GM19395 (cell line): ENCODE data around the gene TMEM190.

Experiments used
- ATAC-seq: cut with Tn5 transposase; IDR thresholded peaks from one replicate; pipeline ENCODE4 v1.9.1; 2021; ENCODE audit warnings: mild to moderate bottlenecking, moderate library complexity; ENCODE audit not compliant: unreplicated experiment

Gene TMEM190

GRCh38 chr19:55369653-55370304 is 6.8 kb upstream of the TMEM190 start:
- no peak for ATAC-seq

DNA sequence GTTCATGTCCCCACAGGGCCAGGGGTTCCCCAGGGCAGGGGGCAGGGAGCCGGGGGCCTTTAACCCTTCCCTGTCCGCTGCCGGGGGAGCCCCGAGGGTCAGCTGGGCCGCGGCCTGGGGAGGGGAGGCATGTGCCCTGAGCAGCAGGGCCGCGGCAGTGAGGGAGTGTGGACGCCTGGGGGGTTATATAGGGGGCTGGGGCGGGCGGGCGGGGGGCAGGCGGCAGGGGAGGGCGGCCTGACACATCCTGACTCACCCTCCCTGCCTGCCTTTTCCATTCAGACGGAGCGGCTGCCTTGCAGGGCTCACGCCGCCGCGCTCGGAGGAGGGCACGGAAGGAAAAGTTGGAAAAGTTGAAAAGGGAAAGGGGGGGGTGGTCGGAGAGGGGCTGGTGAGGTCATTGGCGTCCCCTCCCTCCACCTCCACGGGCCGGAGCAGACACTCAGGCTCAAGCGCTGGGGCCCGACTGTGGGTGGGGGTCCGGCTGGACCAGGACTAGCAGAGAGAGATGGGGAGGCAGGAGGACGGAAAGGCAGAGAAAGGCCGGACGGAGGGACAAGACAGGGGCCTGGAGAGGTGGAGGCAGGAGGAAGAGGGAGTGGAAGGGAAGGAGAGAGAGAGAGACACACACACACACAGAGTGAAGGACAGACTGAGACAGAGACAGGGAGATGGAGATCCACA is 6.2 kb upstream of the TMEM190 start, which contains the start of gene IL11:
IL11 (minus strand) TSS at position 159 of the 684 bp plus-strand sequence; CDS start at position 6, 153 bp downstream.
- ATAC-seq = no peak

GRCh38 chr19:55372316-55373081 is 4.1 kb upstream of the TMEM190 start:
- ATAC-seq = no peak

DNA sequence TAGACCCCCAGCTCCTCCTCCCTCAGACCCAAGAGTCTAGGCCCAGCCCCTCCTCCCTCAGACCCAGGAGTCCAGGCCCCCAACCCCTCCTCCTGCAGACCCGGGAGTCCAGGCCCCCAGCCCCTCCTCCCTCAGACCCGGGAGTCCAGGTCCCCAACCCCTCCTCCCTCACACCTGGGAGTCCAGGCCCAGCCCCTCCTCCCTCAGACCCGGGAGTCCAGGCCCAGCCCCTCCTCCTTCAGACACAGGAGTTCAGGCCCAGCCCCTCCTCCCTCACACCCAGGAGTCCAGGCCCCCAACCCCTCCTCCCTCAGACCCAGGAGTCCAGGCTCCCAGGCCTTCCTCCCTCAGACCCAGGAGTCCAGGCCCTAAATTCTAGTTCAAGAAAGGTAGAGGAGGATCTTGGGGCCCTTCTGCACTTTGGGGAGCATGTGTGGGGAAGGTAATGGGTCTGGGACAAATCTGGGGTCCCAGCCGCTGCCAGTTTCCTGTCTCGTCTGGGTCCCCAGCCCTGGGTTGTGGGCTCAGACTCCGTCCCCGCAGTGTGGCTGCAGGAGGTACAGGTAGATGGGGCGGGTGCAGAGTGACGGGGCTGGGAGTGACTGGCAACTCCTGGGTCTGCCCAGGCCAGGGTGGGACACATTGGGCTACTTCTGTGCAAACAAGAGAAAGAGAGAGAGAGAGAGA is 3.2 kb upstream of the TMEM190 start:
- no peak for ATAC-seq

- ATAC-seq = no peak
These were observed 2.5 kb upstream of the TMEM190 start for GRCh38 chr19:55373993-55374757.

GRCh38 chr19:55377356-55378131 is 918 bp downstream of the TMEM190 start:
- ATAC-seq = no peak

DNA sequence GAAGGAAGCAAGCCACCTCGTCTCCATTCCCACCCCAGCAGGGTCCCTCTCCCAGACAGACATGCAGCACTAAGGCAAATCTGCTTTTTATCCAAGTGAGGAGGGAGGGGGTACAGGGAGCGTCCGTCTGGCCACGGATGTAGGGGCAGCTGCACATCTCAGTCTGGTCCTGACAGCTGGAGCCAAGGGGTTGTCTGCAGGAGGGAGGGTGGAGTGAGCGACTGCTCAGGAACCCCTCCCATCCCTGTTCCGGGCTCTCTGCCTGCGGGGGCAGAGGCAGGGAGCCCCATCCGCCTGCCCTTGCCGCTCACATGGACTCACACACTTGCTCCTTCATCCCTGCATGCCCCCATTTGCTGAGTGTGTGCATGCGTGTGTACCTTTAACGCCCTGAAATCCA is 2.5 kb downstream of the TMEM190 start:
- no peak for ATAC-seq

DNA sequence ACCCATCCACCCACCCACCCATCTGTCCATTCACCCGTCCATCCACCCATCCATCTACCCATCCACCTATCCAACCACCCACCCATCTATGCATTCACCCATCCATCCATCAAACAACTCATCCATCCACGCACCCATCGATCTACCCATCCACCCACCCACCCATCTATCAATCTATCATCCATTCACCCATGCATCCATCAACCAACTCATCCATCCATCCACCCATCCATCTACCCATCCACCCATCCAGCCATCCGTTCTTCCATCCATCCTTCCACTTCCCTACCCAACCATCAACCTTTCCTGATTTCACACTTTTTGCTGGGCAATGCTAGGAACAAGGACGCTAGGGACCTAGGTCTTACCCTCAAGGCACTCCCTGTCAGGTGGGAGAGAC is 5.4 kb downstream of the TMEM190 start:
- ATAC-seq = no peak

DNA sequence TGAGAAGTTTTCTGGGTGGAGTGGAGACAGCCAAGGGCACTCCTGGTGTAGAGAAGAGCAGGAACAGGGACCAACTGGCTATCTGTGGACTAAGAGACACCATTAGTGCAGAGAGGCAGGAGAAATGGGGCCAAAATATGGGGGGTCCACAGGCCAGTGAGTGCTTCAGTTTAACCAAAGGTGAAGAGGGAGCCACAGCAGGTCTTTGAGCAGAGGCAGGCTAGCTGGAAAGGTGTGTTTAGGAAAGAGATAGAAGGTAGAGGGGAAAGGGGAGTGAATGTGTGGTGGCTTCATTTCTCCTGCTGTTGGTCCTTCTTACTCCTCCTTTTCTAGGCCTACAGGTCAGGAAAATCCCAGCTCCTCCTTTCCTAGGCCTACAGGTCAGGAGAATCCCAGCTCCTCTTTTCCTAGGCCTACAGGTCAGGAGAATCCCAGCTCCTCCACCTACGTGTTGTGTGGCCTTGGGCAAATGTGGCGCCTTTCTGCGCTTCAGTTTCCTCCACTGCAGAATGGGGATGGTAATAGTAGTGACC is 6.0 kb downstream of the TMEM190 start:
- ATAC-seq = no peak

DNA sequence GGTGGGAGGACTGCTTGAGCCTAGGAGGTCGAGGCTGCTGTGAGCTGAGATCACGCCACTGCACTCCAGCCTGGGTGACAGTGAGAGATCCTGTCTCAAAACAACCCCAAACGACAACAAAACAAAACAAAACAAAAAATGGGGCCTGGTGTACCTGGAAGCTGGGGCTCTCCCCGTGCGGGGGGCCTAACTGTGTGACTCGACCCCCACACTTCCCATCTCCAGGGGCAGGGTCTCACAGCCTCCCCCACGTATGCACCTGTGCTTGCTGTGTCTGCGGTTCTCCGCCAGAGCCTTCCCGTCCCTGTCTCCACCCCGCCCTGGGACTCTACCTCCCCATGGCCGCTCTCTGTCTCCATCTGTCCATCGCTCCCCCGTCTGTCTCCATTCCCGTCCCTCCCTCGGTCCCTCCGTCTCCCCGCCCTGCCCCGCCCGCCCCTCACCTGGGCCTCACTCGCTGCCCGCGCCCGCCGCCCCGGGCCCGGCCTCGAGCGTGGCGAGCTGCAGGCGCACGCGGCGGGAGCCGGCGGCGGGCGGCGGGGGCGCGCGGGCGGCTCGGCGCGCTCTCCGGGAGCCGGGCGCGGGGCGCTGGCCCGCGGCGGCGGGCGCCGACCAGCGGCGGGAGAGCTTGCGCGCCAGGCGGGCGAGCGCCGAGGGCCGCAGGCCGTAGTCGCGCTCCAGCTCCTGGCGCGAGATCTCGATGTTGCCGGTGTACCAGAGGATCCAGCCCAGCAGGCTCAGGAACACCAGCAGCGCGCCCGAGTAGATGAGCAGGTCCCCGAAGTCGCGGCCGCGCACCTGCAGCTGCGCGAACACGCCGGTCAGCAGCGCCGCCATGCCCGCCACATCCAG is 6.9 kb downstream of the TMEM190 start:
- ATAC-seq = no peak

DNA sequence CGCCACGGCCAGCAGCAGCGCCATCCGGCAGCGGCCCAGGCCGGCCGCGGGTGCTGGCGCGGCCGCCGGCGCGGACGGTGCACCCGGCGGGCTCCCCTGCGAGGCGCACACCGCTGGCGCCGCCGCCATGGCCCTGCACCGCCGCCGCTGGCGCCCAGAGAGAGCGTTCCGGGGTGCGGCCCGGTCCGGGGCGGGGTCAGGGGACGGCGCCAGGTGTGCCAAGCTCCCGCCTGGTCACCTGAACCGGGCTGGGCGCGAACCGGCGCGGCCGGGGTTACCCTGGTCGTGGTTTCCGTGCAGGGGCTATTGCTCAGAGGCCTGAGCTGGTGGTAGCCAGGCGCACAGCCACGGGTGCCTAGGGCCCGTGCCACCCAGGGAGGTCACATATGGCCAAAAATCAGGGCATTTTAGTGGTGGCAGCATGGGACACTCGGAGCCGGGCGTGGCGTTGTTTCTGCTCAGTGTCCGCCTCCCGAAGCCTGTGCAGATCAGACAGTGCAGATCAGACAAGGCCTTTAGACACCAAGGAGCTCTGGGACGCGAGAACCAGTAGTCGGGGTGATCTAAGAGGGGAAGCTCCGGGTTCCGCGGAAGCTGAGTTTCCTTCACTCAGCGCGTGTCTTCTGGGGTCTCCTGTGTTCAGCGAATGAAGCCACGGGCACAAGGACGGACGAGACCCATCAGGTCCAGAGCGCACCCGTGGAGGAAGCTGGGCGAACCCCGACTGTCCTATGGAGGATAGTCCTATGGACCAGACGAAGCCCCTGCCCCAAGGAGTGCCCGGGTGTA is 7.7 kb downstream of the TMEM190 start, which contains the start of gene TMEM238:
TMEM238 (minus strand) TSS at position 162 of the 789 bp plus-strand sequence; CDS start at position 129, 33 bp downstream.
- ATAC-seq = no peak

GRCh38 chr19:55384920-55385723 is 8.5 kb downstream of the TMEM190 start:
- ATAC-seq = peak; percentile 73

DNA sequence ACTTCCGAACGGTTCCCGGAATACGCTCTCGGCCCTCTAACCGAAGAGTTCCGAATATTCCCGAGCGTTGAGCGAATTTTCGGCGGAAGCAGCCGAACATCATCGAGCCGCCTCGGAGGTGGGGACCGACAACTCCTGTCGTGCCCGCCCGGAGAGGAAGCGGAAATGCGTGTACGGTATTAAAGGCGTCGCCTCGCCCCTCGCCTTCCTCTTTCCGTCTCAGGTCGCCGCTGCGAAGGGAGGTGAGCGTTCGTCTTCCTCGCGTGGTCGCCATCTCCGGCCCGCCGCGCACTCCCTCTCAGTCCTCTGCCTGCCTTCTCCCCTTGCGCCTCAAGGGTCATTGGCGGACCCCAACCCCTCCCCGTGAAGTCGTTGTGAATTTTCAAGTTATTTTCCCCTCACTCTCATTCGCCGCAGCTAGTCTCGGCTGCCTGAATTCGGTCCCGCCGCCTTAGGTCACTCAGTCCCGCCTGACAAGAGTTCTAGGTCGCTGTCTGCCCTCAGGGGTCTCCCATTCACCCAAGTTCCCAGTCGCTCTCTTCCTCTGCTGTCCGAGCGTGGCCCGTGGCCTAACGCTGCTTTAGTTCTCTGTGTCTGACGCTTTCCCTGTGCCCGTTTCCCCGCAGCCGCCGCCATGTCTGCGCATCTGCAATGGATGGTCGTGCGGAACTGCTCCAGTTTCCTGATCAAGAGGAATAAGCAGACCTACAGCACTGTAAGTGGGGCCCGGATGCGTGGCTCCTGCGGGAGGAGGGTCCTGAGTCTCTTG is 9.3 kb downstream of the TMEM190 start, which contains the start of gene RPL28:
RPL28 (plus strand) TSS at position 209 of the 769 bp plus-strand sequence; CDS start at position 635, 426 bp downstream.
- ATAC-seq = peak; percentile 62

- ATAC-seq = no peak
These were observed 9.9 kb downstream of the TMEM190 start for GRCh38 chr19:55386493-55386971.

DNA sequence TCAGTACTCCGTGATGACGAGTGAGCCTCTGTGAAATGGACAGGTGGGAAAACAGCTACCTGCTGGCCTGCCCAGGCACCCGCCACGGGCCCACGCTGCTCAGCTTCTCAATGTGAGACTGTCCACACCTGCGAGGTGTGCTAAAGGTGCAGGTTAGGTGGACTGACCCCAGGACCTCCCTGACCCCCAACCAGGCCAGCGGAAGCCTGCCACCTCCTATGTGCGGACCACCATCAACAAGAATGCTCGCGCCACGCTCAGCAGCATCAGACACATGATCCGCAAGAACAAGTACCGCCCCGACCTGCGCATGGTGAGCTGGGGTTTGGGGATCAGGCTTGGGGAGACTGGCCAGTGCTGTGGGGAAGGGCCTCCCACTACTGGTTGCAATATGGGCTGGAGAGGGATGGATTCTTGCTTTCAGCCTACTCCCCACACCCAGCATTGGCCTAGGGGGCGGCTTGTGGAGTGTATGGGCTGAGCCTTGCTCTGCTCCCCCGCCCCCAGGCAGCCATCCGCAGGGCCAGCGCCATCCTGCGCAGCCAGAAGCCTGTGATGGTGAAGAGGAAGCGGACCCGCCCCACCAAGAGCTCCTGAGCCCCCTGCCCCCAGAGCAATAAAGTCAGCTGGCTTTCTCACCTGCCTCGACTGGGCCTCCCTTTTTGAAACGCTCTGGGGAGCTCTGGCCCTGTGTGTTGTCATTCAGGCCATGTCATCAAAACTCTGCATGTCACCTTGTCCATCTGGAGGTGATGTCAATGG is 11.3 kb downstream of the TMEM190 start:
- no peak for ATAC-seq
